Ishikawa (cell line): ENCODE results near the gene TBPL1.

ENCODE experiments used
- CEBPB ChIP-seq: IDR thresholded peaks from 2 replicates; pipeline ENCODE4 v1.6.1; 2012
- CREB1 ChIP-seq: IDR thresholded peaks from 2 replicates; pipeline ENCODE4 v1.6.1; 2012; ENCODE audit warnings: low read depth
- EGR1 ChIP-seq: IDR thresholded peaks from 2 replicates; pipeline ENCODE4 v1.6.1; 2012
- EP300 ChIP-seq: IDR thresholded peaks from 2 replicates; pipeline ENCODE4 v1.6.1; 2012; ENCODE audit warnings: borderline replicate concordance
- FOXM1 ChIP-seq: IDR thresholded peaks from 2 replicates; pipeline ENCODE4 v1.6.1; 2012; ENCODE audit warnings: low read depth, borderline replicate concordance
- MAX ChIP-seq: IDR thresholded peaks from 2 replicates; pipeline ENCODE4 v1.6.1; 2012
- NFIC ChIP-seq: IDR thresholded peaks from 2 replicates; pipeline ENCODE4 v1.6.1; 2012
- RAD21 ChIP-seq: IDR thresholded peaks from 2 replicates; pipeline ENCODE4 v1.6.1; 2012; ENCODE audit warnings: low read depth
- REST ChIP-seq: IDR thresholded peaks from 2 replicates; pipeline ENCODE4 v1.6.1; 2012; ENCODE audit warnings: low read depth, mild to moderate bottlenecking
- TAF1 ChIP-seq: IDR thresholded peaks from 2 replicates; pipeline ENCODE4 v1.6.1; 2012; ENCODE audit warnings: low read depth, mild to moderate bottlenecking
- TCF12 ChIP-seq: IDR thresholded peaks from 2 replicates; pipeline ENCODE4 v1.6.1; 2012; ENCODE audit warnings: low read depth
- TEAD4 ChIP-seq: IDR thresholded peaks from 2 replicates; pipeline ENCODE4 v1.6.1; 2012
- USF1 ChIP-seq: IDR thresholded peaks from 2 replicates; pipeline ENCODE4 v1.6.1; 2012
- YY1 ChIP-seq: IDR thresholded peaks from 2 replicates; pipeline ENCODE4 v1.6.1; 2012; ENCODE audit warnings: low read depth
- ZBTB7A ChIP-seq: IDR thresholded peaks from 2 replicates; pipeline ENCODE4 v1.6.1; 2012; ENCODE audit warnings: low read depth

TBPL1 gene

GRCh38 chr6:133939778-133940667 lies 13.0 kb upstream of the TBPL1 start:
- no peak for TF ChIP-seq ZBTB7A
- no peak for TF ChIP-seq FOXM1
- TF ChIP-seq EP300: no peak
- TF ChIP-seq NFIC: no peak
- no peak for TF ChIP-seq YY1
- TF ChIP-seq TAF1: no peak
- no peak for TF ChIP-seq MAX
- no peak for TF ChIP-seq REST
- no peak for TF ChIP-seq EGR1

GRCh38 chr6:133945158-133945557 lies 7.9 kb upstream of the TBPL1 start:
- no peak for TF ChIP-seq TCF12
- TF ChIP-seq CEBPB: no peak

GRCh38 chr6:133947302-133947900 lies 5.6 kb upstream of the TBPL1 start:
- no peak for TF ChIP-seq USF1
- no peak for TF ChIP-seq ZBTB7A
- no peak for TF ChIP-seq EP300

GRCh38 chr6:133948472-133948871 lies 4.6 kb upstream of the TBPL1 start:
- no peak for TF ChIP-seq RAD21
- no peak for TF ChIP-seq MAX
- no peak for TF ChIP-seq EGR1
- TF ChIP-seq CREB1: no peak
- no peak for TF ChIP-seq EP300
- TF ChIP-seq YY1: no peak
- no peak for TF ChIP-seq REST
- TF ChIP-seq CEBPB: no peak
- TF ChIP-seq TAF1: no peak
- TF ChIP-seq TEAD4: no peak
- TF ChIP-seq TCF12: no peak
- TF ChIP-seq NFIC: no peak
- TF ChIP-seq FOXM1: no peak
- TF ChIP-seq ZBTB7A: no peak
- TF ChIP-seq USF1: no peak

- TF ChIP-seq EP300 (no peak), MAX (no peak), CREB1 (no peak), TCF12 (no peak), RAD21 (no peak), ZBTB7A (no peak), CEBPB (no peak), FOXM1 (no peak), EGR1 (no peak), TAF1 (no peak), YY1 (no peak), REST (no peak), USF1 (no peak), TEAD4 (no peak), NFIC (no peak)
Observed at GRCh38 chr6:133951227-133951626, 1.8 kb upstream of the TBPL1 start.
